ENCODE results near the gene PLCD3.

The PLCD3 gene

GRCh38 chr17:45110676-45111611 lies 21.4 kb downstream of the PLCD3 start:
- Mint-ChIP-seq H3K4me3 (no peak overlapping the region), H3K36me3 (ENCODE audit: low read depth) (peaks cover 16% of the 10 kb centered on the region), H3K4me1 (no peaks in the 10 kb centered on the region), H3K9me3 (no peaks in the 10 kb centered on the region), H3K27me3 (ENCODE audit: low read depth) (no peaks in the 10 kb centered on the region), H3K27ac (peak overlapping the region; percentile 66 to 91 (median 69))
- TF ChIP-seq CTCF (IDR thresholded peaks at IDR 0.05; ENCODE audit: unreplicated experiment in 3 of 3): no peak

GRCh38 chr17:45108595-45109521 lies 23.5 kb downstream of the PLCD3 start:
- Mint-ChIP-seq H3K27me3 (ENCODE audit: low read depth) (no peaks in the 10 kb centered on the region), H3K27ac (peak overlapping the region in 2 of 3 experiments; percentile 43 to 70), H3K4me3 (no peak overlapping the region), H3K4me1 (no peaks in the 10 kb centered on the region), H3K9me3 (no peaks in the 10 kb centered on the region), H3K36me3 (ENCODE audit: low read depth) (peaks cover 30% of the 10 kb centered on the region)
- TF ChIP-seq CTCF (IDR thresholded peaks at IDR 0.05; ENCODE audit: unreplicated experiment in 3 of 3): no peak

GRCh38 chr17:45108051-45108450 lies 24.3 kb downstream of the PLCD3 start:
- TF ChIP-seq CTCF (IDR thresholded peaks at IDR 0.05; ENCODE audit: unreplicated experiment in 3 of 3): no peak
- no peak overlapping the region for H3K4me3 Mint-ChIP-seq

GRCh38 chr17:45107293-45108010 lies 24.9 kb downstream of the PLCD3 start:
- no peaks in the 10 kb centered on the region for H3K27me3 Mint-ChIP-seq (ENCODE audit: low read depth)
- no peak overlapping the region for H3K4me3 Mint-ChIP-seq
- peaks cover 44% of the 10 kb centered on the region for H3K36me3 Mint-ChIP-seq (ENCODE audit: low read depth)
- no peak for TF ChIP-seq CTCF (IDR thresholded peaks at IDR 0.05; ENCODE audit: unreplicated experiment in 3 of 3)
- no peaks in the 10 kb centered on the region for H3K4me1 Mint-ChIP-seq
- peak overlapping the region in 2 of 3 experiments; percentile 65 to 70 for H3K27ac Mint-ChIP-seq
- H3K9me3 Mint-ChIP-seq: no peaks in the 10 kb centered on the region

More at GRCh38 chr17:45108051-45108450, 24.3 kb downstream of the PLCD3 start:
- Mint-ChIP-seq H3K4me1 (no peaks in the 10 kb centered on the region), H3K27ac (peak overlapping the region in 2 of 3 experiments; percentile 3 to 70), H3K9me3 (no peaks in the 10 kb centered on the region), H3K36me3 (ENCODE audit: low read depth) (peaks cover 38% of the 10 kb centered on the region), H3K27me3 (ENCODE audit: low read depth) (no peaks in the 10 kb centered on the region)

- Mint-ChIP-seq H3K27me3 (ENCODE audit: low read depth) (no peaks in the 10 kb centered on the region), H3K9me3 (no peaks in the 10 kb centered on the region), H3K27ac (peak overlapping the region; percentile 35 to 70 (median 65)), H3K36me3 (ENCODE audit: low read depth) (peaks cover 53% of the 10 kb centered on the region), H3K4me1 (no peaks in the 10 kb centered on the region), H3K4me3 (no peak overlapping the region)
- no peak for TF ChIP-seq CTCF (IDR thresholded peaks at IDR 0.05; ENCODE audit: unreplicated experiment in 3 of 3)
Measured at GRCh38 chr17:45106582-45106981, 25.7 kb downstream of the PLCD3 start.

Measured in nephron (organoid).